Large intestine (tissue), 3 donors: ENCODE measurements around the gene MTSS2. TPM values are rescaled to one million over a fixed set of nuclear protein-coding genes. Genes with fewer than 3 reads are reported as not detected.
A peak's percentile ranks its signal among the peaks of the same experiment; 100 is the strongest.

Experiments
- DNase-seq, 2 donors: peaks; one replicate each; pipeline versions ENCODE4 v3.0.0 to v3.0.0-alpha.2; 2013
- H3K27ac ChIP-seq: one replicate; pipeline ENCODE4 v1.5.1; 2013; ENCODE audit warnings: low read length
- H3K27me3 ChIP-seq: 2 replicates; pipeline ENCODE4 v1.6.1; 2013; ENCODE audit warnings: low read length; ENCODE audit not compliant: control insufficient read depth, insufficient read depth
- H3K36me3 ChIP-seq: 2 replicates; pipeline ENCODE4 v1.6.1; 2013; ENCODE audit warnings: low read length; ENCODE audit not compliant: control insufficient read depth, insufficient read depth
- H3K4me1 ChIP-seq: one replicate; pipeline ENCODE4 v1.6.1; 2013; ENCODE audit warnings: low read length; ENCODE audit not compliant: control insufficient read depth, insufficient read depth
- H3K4me3 ChIP-seq: one replicate; pipeline ENCODE4 v1.5.1; 2013; ENCODE audit warnings: low read length
- H3K9me3 ChIP-seq: one replicate; pipeline ENCODE4 v1.6.1; 2013; ENCODE audit warnings: mild to moderate bottlenecking, low read depth, low read length, moderate library complexity; ENCODE audit not compliant: control insufficient read depth
- WGBS: methylation state at CpG from one replicate; pipeline ENCODE4 v1.1.5; 2013; ENCODE audit warnings: low lambda C conversion rate; ENCODE audit not compliant: insufficient coverage; 5-methylcytosine and 5-hydroxymethylcytosine counted together
- polyA plus RNA-seq: library from polyadenylated mRNA; unstranded; fragments of 120-200 nt; gene quantifications from one replicate; pipeline ENCODE4 v1.2.1, GENCODE V29; 2013

The MTSS2 gene
- polyA plus RNA-seq, 1 donor, result 27.1 TPM

- Histone ChIP-seq H3K27ac (no peak overlapping the region), H3K4me3 (no peak overlapping the region), H3K4me1 (peaks cover 25% of the 10 kb centered on the region), H3K9me3 (no peaks in the 10 kb centered on the region), H3K27me3 (no peaks in the 10 kb centered on the region), H3K36me3 (peaks cover 13% of the 10 kb centered on the region)
- no CpG with 5 or more reads among the region's 10 CpGs for WGBS
- DNase-seq, result no peak
These were observed 28.0 kb upstream of the MTSS2 start for GRCh38 chr16:70713824-70714223.

GRCh38 chr16:70713342-70713741 is 27.5 kb upstream of the MTSS2 start:
- peaks cover 25% of the 10 kb centered on the region for H3K4me1 ChIP-seq
- H3K9me3 ChIP-seq, result no peaks in the 10 kb centered on the region
- no CpG with 5 or more reads among the region's 5 CpGs for WGBS
- H3K27me3 ChIP-seq, result no peaks in the 10 kb centered on the region
- DNase-seq, result no peak
- no peak overlapping the region for H3K4me3 ChIP-seq
- no peak overlapping the region for H3K27ac ChIP-seq
- peaks cover 11% of the 10 kb centered on the region for H3K36me3 ChIP-seq

- H3K4me1 ChIP-seq, result peaks cover 25% of the 10 kb centered on the region
- peaks cover 14% of the 10 kb centered on the region for H3K36me3 ChIP-seq
- H3K27me3 ChIP-seq, result no peaks in the 10 kb centered on the region
- H3K9me3 ChIP-seq, result no peaks in the 10 kb centered on the region
- DNase-seq, result no peak
- no CpG with 5 or more reads among the region's 12 CpGs for WGBS
- no peak overlapping the region for H3K27ac ChIP-seq
- no peak overlapping the region for H3K4me3 ChIP-seq
These were observed 27.1 kb upstream of the MTSS2 start for GRCh38 chr16:70712942-70713341.

GRCh38 chr16:70712359-70712758 is 26.5 kb upstream of the MTSS2 start:
- H3K36me3 ChIP-seq, result peaks cover 14% of the 10 kb centered on the region
- WGBS, result no CpG with 5 or more reads among the region's 11 CpGs
- H3K4me3 ChIP-seq, result no peak overlapping the region
- H3K27ac ChIP-seq, result no peak overlapping the region
- no peaks in the 10 kb centered on the region for H3K9me3 ChIP-seq
- peaks cover 25% of the 10 kb centered on the region for H3K4me1 ChIP-seq
- H3K27me3 ChIP-seq, result no peaks in the 10 kb centered on the region
- DNase-seq, result no peak

- peaks cover 22% of the 10 kb centered on the region for H3K4me1 ChIP-seq
- no CpG with 5 or more reads among the region's 14 CpGs for WGBS
These were observed 25.6 kb upstream of the MTSS2 start for GRCh38 chr16:70711211-70712031.

GRCh38 chr16:70710422-70711210 is 24.8 kb upstream of the MTSS2 start:
- no peaks in the 10 kb centered on the region for H3K27me3 ChIP-seq
- no CpG with 5 or more reads among the region's 31 CpGs for WGBS
- H3K9me3 ChIP-seq, result no peaks in the 10 kb centered on the region
- peaks cover 18% of the 10 kb centered on the region for H3K4me1 ChIP-seq
- H3K36me3 ChIP-seq, result peaks cover 10% of the 10 kb centered on the region
- no peak overlapping the region for H3K27ac ChIP-seq
- DNase-seq, result no peak
- no peak overlapping the region for H3K4me3 ChIP-seq

More at GRCh38 chr16:70711211-70712031, 25.6 kb upstream of the MTSS2 start:
- Histone ChIP-seq H3K9me3 (no peaks in the 10 kb centered on the region), H3K27me3 (no peaks in the 10 kb centered on the region), H3K36me3 (peaks cover 10% of the 10 kb centered on the region), H3K4me3 (no peak overlapping the region), H3K27ac (no peak overlapping the region)
- no peak for DNase-seq

- peaks cover 10% of the 10 kb centered on the region for H3K36me3 ChIP-seq
- no peaks in the 10 kb centered on the region for H3K9me3 ChIP-seq
- peaks cover 16% of the 10 kb centered on the region for H3K4me1 ChIP-seq
- no peaks in the 10 kb centered on the region for H3K27me3 ChIP-seq
- DNase-seq, result no peak
- no peak overlapping the region for H3K27ac ChIP-seq
- WGBS, result no CpG with 5 or more reads among the region's 7 CpGs
- H3K4me3 ChIP-seq, result no peak overlapping the region
These were observed 24.1 kb upstream of the MTSS2 start for GRCh38 chr16:70709942-70710341.

GRCh38 chr16:70709457-70709856 is 23.6 kb upstream of the MTSS2 start:
- no peak overlapping the region for H3K27ac ChIP-seq
- H3K36me3 ChIP-seq, result peaks cover 10% of the 10 kb centered on the region
- no CpG with 5 or more reads among the region's 5 CpGs for whole genome bisulfite sequencing
- H3K9me3 ChIP-seq, result no peaks in the 10 kb centered on the region
- no peak overlapping the region for H3K4me3 ChIP-seq
- no peaks in the 10 kb centered on the region for H3K27me3 ChIP-seq
- no peak for DNase-seq
- H3K4me1 ChIP-seq, result peaks cover 17% of the 10 kb centered on the region

GRCh38 chr16:70708366-70709246 is 22.8 kb upstream of the MTSS2 start:
- WGBS, result 80% methylated on average over 3 of the region's 20 CpGs
- H3K4me3 ChIP-seq, result no peak overlapping the region
- no peak for DNase-seq
- no peaks in the 10 kb centered on the region for H3K27me3 ChIP-seq
- H3K9me3 ChIP-seq, result no peaks in the 10 kb centered on the region
- H3K4me1 ChIP-seq, result peaks cover 24% of the 10 kb centered on the region
- peaks cover 10% of the 10 kb centered on the region for H3K36me3 ChIP-seq
- H3K27ac ChIP-seq, result no peak overlapping the region

- Histone ChIP-seq H3K27me3 (no peaks in the 10 kb centered on the region), H3K36me3 (peaks cover 10% of the 10 kb centered on the region), H3K27ac (peak overlapping the region; percentile 39), H3K4me3 (no peak overlapping the region), H3K4me1 (peaks cover 34% of the 10 kb centered on the region), H3K9me3 (no peaks in the 10 kb centered on the region)
- DNase-seq, result no peak
- no CpG with 5 or more reads among the region's 7 CpGs for WGBS
These were observed 21.2 kb upstream of the MTSS2 start for GRCh38 chr16:70706948-70707465.
